GM13976 (cell line): ENCODE measurements around the gene TRIP12.

Experiments used
- DNase-seq: peaks from one replicate; pipeline ENCODE4 v3.0.0; 2012; ENCODE audit warnings: low spot score
- in situ Hi-C: fragments of 300-500 bp; cut with MboI; formaldehyde crosslinking; loops from one replicate; pipeline ENCODE4 v1.12.0; 2022; ENCODE audit warnings: low sequenced_read_pairs, mixed read lengths, inconsistent platforms; ENCODE audit not compliant: unreplicated experiment
- TF ChIP-seq, protein P1 (sequence below): IDR thresholded peaks from 2 replicates; pipeline ENCODE4 v1.5.1; 2012; ENCODE audit warnings: borderline replicate concordance, mild to moderate bottlenecking; ENCODE audit not compliant: insufficient read depth; ENCODE audit errors: extremely low read depth, missing control alignments, control extremely low read depth

Gene TRIP12

DNA sequence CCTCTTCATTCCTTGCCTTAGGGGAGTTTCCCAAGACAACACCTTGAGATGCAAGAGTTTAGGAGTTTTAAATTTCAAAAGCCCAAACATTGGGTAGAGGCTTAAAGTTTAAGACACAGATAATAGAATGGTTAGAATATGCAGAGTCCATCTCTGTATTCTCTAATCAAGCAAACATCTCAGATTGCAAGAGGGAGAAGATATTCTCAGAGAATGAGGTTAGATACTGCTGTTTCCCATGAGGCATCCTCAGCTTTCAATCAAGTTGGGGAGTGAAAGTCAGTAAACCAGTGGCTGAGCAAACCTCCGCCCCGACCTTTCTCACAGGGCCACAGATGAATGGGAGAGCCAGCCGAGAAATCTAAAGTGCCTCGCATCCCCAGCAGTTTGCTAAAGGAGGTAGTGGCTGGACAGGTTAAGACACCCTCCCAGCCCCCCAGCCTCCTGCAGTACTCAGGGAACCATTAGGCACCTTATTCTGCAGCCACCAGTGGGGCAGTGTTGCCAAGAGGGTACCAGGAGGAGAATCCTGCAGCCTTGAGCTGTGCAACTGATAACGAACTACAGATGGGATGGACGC is 30.5 kb upstream of the TRIP12 start:
- TF ChIP-seq, protein P1, sequence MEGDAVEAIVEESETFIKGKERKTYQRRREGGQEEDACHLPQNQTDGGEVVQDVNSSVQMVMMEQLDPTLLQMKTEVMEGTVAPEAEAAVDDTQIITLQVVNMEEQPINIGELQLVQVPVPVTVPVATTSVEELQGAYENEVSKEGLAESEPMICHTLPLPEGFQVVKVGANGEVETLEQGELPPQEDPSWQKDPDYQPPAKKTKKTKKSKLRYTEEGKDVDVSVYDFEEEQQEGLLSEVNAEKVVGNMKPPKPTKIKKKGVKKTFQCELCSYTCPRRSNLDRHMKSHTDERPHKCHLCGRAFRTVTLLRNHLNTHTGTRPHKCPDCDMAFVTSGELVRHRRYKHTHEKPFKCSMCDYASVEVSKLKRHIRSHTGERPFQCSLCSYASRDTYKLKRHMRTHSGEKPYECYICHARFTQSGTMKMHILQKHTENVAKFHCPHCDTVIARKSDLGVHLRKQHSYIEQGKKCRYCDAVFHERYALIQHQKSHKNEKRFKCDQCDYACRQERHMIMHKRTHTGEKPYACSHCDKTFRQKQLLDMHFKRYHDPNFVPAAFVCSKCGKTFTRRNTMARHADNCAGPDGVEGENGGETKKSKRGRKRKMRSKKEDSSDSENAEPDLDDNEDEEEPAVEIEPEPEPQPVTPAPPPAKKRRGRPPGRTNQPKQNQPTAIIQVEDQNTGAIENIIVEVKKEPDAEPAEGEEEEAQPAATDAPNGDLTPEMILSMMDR, result no peak
- in situ Hi-C loops, result no loop called here
- DNase-seq, result no peak

DNA sequence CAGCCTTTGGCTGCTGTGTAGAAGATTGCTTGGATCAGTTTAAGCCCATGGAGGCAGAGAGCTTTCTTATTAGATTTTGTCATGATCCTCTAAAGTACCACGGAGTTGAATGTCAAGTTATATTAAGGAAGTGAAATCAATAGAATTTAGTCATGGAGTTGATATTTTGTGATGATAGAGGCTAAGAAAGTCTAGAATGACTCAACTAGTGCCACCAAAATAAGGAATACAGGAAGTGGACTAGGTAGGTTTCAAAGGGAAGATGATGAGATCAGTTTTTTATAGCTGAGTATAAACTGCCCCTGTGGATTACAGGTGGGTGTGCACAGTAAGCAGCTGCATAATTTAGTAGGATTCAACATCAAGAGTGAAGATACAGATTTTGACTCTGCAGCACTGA is 25.7 kb upstream of the TRIP12 start:
- in situ Hi-C loops, result no loop called here
- peak; percentile 48 for DNase-seq

DNA sequence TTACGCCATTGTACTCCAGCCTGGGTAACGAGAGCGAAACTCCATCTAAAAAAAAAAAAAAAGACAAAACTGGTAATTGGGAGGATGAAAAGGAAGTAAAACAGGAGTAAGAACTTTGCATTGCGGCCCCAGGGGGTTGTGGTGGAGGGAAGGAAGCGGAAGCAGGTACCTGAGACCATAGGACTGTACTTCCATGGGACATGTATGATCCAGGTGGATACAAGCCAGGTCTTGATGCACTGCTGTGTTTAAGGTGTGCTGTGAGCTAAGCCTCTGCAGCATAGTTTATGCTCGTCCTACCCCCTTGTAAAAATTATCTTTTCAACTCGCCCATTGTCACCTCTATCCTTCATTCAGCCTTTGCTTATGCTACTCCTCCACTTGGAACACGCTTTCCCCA is 24.2 kb upstream of the TRIP12 start:
- no peak for DNase-seq
- TF ChIP-seq, protein P1, result no peak
- in situ Hi-C loops, result no loop called here

More for the DNA sequence above, 25.7 kb upstream of the TRIP12 start:
- TF ChIP-seq, protein P1, result no peak

DNA sequence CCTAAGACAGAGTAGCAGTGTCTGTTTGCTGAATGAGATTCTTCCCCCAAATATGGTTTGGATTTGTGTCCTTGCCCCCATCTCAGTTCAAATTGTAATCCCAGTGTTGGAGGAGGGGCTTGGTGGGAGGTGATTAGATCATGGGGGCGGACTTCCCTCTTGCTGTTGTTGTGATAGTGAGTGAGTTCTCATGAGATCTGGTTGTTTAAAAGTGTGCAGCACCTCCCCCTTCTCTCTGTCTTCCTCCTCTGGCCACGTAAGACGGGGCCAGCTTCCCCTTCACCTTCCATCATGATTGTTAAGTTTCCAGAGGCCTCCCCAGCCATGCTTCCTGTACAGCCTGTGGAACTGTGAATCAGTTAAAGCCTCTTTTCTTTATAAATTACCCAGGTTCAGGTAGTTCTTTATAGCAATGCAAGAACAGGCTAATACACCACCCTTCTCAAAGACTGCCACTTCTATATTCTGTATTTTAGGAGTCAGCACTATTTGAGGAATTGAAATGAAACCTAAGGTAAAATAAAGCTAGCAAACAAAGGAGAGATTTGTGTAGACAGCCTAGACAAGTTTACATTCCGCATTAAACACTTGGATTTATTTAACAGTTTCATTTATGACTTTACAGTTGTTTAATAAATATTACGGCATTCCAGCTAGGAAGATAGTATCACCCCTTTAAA is 22.1 kb upstream of the TRIP12 start:
- no peak for DNase-seq
- in situ Hi-C loops, result no loop called here

DNA sequence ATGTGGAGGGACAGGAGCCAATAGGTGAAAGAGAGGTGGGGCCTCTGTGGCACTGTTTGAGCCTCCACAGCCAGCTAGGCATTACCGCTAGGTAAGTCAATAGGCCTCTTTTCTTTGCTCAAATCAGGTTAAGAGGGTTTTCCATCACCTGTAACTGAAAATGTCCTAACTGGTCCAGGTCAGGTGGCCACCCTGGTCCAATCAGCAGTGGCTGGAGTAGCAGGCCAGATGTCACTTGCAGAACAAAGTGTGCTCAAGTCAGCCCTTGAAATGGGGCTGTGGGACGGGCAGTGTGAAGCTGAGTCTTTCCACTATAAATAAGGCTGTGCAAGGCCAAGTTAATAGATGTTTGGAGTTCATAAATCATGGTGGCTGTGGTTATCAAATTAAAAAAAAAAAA is 21.4 kb upstream of the TRIP12 start:
- in situ Hi-C loops, result no loop called here
- TF ChIP-seq, protein P1, result no peak
- DNase-seq, result no peak

More for the DNA sequence above, 22.1 kb upstream of the TRIP12 start:
- TF ChIP-seq, protein P1, result no peak

DNA sequence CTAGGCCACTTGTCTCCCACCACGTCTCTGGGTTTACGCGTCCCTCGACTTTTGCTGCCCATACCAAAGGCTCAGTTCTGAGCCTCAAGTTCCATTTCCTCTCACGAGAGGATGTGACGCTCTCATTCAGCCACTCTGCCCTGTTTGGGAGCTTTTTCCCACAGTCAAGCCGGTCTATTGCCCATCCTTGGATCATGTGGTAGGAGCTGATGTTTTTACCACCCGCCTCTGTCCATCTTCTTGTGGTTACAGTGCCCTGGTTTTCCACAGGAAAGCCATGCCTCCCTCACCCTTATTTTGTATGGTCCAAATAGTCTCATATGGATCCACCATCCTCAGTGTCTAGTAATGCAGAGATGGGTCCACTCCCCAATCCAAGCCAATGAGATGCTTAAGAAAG is 20.9 kb upstream of the TRIP12 start:
- in situ Hi-C loops, result no loop called here
- no peak for DNase-seq
- TF ChIP-seq, protein P1, result no peak
